ENCODE measurements around the gene RASGRF1.

DNA sequence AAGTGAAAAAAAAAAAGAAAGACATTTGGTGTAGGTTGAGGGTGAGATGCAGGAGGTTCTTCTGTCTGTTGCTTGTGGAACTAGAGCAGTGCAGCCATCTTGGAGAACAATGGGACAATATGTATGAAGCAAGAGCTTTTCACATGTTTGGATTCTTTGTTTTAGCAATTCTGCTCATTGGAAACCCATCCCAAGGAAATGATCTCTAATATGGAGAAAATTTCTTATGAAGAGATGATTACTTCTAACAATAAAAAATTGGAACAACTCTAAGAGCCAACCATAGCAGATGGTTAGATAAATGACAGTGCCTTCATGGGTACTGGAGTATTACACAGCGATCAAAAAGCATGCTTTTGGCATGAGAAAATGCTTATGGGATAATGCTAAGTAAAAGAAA lies 56.3 kb downstream of the RASGRF1 start:
- TF ChIP-seq ZC3H10 (CRISPR knock-in tag; IDR thresholded peaks at IDR 0.05) (no peak), ZFP3 (CRISPR knock-in tag; IDR thresholded peaks at IDR 0.05) (no peak), ARNTL (CRISPR knock-in tag; IDR thresholded peaks at IDR 0.05; ENCODE audit: borderline replicate concordance, low read depth) (no peak), ZFP30 (CRISPR knock-in tag; IDR thresholded peaks at IDR 0.05) (no peak), TOX (CRISPR knock-in tag; IDR thresholded peaks at IDR 0.05; ENCODE audit: borderline replicate concordance) (no peak), BACH2 (CRISPR knock-in tag; IDR thresholded peaks at IDR 0.05; ENCODE audit: borderline replicate concordance) (no peak), ZNF565 (CRISPR knock-in tag; conservative IDR thresholded peaks at IDR 0.05; ENCODE audit: low read depth) (no peak)
- TF ChIP-seq, protein P1, sequence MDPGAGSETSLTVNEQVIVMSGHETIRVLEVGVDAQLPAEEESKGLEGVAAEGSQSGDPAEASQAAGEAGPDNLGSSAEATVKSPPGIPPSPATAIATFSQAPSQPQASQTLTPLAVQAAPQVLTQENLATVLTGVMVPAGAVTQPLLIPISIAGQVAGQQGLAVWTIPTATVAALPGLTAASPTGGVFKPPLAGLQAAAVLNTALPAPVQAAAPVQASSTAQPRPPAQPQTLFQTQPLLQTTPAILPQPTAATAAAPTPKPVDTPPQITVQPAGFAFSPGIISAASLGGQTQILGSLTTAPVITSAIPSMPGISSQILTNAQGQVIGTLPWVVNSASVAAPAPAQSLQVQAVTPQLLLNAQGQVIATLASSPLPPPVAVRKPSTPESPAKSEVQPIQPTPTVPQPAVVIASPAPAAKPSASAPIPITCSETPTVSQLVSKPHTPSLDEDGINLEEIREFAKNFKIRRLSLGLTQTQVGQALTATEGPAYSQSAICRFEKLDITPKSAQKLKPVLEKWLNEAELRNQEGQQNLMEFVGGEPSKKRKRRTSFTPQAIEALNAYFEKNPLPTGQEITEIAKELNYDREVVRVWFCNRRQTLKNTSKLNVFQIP (CRISPR knock-in tag; IDR thresholded peaks at IDR 0.05; ENCODE audit: borderline replicate concordance, low read depth), result no peak
- TF ChIP-seq, protein P2, sequence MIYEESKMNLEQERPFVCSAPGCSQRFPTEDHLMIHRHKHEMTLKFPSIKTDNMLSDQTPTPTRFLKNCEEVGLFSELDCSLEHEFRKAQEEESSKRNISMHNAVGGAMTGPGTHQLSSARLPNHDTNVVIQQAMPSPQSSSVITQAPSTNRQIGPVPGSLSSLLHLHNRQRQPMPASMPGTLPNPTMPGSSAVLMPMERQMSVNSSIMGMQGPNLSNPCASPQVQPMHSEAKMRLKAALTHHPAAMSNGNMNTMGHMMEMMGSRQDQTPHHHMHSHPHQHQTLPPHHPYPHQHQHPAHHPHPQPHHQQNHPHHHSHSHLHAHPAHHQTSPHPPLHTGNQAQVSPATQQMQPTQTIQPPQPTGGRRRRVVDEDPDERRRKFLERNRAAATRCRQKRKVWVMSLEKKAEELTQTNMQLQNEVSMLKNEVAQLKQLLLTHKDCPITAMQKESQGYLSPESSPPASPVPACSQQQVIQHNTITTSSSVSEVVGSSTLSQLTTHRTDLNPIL (CRISPR knock-in tag; IDR thresholded peaks at IDR 0.05; ENCODE audit: low read depth), result no peak

Measured in SK-N-SH treated with all-trans-retinoic acid at 6 μM for 48 hours (cell line).